SK-N-SH (cell line): ENCODE data around the gene CDH23.

ENCODE experiments used
- ELF1 ChIP-seq: IDR thresholded peaks from 2 replicates; pipeline ENCODE4 v1.4.0; 2012
- EP300 ChIP-seq, 2 experiments: IDR thresholded peaks; 2 replicates each; pipeline versions ENCODE4 v1.4.0 to v1.6.1; 2012; ENCODE audit warnings: borderline replicate concordance in 1 of 2, low read depth in 1 of 2, low read length in 1 of 2
- EZH2phosphoT487 ChIP-seq: fragments of 200-600 bp; sonication (generic); IDR thresholded peaks from 2 replicates; pipeline ENCODE4 v1.6.1; 2017; ENCODE audit warnings: low read depth, mixed run types, mild to moderate bottlenecking, antibody characterized with exemption, moderate library complexity, borderline replicate concordance
- NRF1 ChIP-seq: IDR thresholded peaks from 2 replicates; pipeline ENCODE4 v1.6.1; 2012; ENCODE audit warnings: low read depth, mild to moderate bottlenecking, low read length
- RCOR1 ChIP-seq: fragments of 150-350 bp; IDR thresholded peaks from 2 replicates; pipeline ENCODE4 v1.6.1; 2017; ENCODE audit warnings: antibody characterized with exemption, low read length
- RXRA ChIP-seq: IDR thresholded peaks from 2 replicates; pipeline ENCODE4 v1.4.0; 2012; ENCODE audit warnings: low read depth, mild to moderate bottlenecking, borderline replicate concordance
- SIN3A ChIP-seq: IDR thresholded peaks from 2 replicates; pipeline ENCODE4 v1.6.1; 2012; ENCODE audit warnings: low read depth, mild to moderate bottlenecking, low read length, moderate library complexity, borderline replicate concordance
- YY1 ChIP-seq: IDR thresholded peaks from 2 replicates; pipeline ENCODE4 v1.4.0; 2012; ENCODE audit warnings: low read depth, mild to moderate bottlenecking
- TF ChIP-seq, protein P1 (sequence below): fragments of 200-600 bp; sonication (generic); IDR thresholded peaks from 2 replicates; pipeline ENCODE4 v1.6.1; 2017; ENCODE audit warnings: antibody characterized with exemption, mild to moderate bottlenecking, moderate library complexity
- TF ChIP-seq, protein P2 (sequence below): IDR thresholded peaks from 2 replicates; pipeline ENCODE4; 2012
- TF ChIP-seq, protein P3 (sequence below): IDR thresholded peaks from 2 replicates; pipeline ENCODE4 v1.4.0; 2012; ENCODE audit warnings: low read depth

DNA sequence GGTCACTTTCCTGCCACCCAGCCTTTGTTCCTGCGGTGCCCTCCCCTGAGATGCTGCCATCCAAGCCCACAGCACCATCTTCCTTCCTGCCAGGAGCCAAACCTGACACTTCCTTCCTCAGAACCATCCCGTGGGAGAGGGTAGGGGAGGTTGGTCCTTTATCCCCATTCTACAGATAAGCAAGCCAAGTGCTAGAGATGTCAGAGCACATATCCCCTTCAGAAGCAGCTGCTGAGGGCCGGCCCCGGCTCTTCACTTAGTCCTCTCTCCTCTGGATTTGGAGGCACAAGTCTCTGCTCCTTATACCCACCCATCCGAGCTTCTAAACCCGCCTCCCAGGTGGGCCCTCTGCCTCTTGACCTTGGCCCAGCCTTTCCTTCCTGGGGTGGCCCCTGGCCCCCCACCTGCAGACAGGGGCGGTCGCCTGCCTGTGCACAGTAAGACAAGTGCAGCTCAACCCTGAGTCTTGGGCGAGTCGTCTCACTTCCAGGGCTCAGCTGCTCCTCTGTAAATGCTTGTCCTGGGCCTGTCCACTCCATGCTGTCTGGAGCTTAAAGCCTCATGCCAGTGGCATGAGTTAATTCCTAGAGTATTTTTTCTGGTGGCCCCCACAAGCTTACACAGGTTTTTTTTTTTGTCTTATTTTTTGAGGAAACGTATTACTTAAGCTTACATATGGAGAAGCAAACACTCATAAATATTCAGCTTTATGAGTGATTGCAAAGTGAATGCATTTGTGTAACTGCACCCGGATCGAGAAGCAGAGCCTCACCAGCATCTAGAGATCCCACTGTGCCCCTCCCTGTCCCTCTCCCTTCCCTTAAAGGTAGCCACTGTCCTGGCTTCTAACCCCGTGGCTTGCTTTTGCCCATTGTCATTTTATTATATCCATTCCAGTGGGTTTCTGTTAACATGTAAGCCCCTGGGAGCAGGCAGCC is 125.1 kb downstream of the CDH23 start:
- TF ChIP-seq, protein P1, sequence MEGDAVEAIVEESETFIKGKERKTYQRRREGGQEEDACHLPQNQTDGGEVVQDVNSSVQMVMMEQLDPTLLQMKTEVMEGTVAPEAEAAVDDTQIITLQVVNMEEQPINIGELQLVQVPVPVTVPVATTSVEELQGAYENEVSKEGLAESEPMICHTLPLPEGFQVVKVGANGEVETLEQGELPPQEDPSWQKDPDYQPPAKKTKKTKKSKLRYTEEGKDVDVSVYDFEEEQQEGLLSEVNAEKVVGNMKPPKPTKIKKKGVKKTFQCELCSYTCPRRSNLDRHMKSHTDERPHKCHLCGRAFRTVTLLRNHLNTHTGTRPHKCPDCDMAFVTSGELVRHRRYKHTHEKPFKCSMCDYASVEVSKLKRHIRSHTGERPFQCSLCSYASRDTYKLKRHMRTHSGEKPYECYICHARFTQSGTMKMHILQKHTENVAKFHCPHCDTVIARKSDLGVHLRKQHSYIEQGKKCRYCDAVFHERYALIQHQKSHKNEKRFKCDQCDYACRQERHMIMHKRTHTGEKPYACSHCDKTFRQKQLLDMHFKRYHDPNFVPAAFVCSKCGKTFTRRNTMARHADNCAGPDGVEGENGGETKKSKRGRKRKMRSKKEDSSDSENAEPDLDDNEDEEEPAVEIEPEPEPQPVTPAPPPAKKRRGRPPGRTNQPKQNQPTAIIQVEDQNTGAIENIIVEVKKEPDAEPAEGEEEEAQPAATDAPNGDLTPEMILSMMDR: no peak
- TF ChIP-seq EP300 (IDR thresholded peaks at IDR 0.05; ENCODE audit: borderline replicate concordance in 1 of 2, low read depth in 1 of 2, low read length in 1 of 2): no peak
- TF ChIP-seq YY1: no peak
- TF ChIP-seq NRF1: no peak
- no peak for TF ChIP-seq RCOR1
- no peak for TF ChIP-seq RXRA
- TF ChIP-seq ELF1: no peak
- TF ChIP-seq, protein P2, sequence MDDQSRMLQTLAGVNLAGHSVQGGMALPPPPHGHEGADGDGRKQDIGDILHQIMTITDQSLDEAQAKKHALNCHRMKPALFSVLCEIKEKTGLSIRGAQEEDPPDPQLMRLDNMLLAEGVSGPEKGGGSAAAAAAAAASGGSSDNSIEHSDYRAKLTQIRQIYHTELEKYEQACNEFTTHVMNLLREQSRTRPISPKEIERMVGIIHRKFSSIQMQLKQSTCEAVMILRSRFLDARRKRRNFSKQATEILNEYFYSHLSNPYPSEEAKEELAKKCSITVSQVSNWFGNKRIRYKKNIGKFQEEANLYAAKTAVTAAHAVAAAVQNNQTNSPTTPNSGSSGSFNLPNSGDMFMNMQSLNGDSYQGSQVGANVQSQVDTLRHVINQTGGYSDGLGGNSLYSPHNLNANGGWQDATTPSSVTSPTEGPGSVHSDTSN: no peak
- no peak for TF ChIP-seq SIN3A
- no peak for TF ChIP-seq EZH2phosphoT487
- TF ChIP-seq, protein P3, sequence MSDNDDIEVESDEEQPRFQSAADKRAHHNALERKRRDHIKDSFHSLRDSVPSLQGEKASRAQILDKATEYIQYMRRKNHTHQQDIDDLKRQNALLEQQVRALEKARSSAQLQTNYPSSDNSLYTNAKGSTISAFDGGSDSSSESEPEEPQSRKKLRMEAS: no peak
